ENCODE data around the gene TRIM49. TPM values are rescaled to one million over a fixed set of nuclear protein-coding genes. Genes with fewer than 3 reads are reported as not detected.
"Not testable (repeated sequence)": the region's sequence is repeated elsewhere in the genome, so short reads cannot be mapped to it uniquely, and the experiment has no call there.

Gene TRIM49, protein sequence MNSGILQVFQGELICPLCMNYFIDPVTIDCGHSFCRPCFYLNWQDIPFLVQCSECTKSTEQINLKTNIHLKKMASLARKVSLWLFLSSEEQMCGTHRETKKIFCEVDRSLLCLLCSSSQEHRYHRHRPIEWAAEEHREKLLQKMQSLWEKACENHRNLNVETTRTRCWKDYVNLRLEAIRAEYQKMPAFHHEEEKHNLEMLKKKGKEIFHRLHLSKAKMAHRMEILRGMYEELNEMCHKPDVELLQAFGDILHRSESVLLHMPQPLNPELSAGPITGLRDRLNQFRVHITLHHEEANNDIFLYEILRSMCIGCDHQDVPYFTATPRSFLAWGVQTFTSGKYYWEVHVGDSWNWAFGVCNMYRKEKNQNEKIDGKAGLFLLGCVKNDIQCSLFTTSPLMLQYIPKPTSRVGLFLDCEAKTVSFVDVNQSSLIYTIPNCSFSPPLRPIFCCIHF
- total RNA-seq (not detected), polyA plus RNA-seq (not detected), total RNA-seq (0 reads per million in 6 experiments)

DNA sequence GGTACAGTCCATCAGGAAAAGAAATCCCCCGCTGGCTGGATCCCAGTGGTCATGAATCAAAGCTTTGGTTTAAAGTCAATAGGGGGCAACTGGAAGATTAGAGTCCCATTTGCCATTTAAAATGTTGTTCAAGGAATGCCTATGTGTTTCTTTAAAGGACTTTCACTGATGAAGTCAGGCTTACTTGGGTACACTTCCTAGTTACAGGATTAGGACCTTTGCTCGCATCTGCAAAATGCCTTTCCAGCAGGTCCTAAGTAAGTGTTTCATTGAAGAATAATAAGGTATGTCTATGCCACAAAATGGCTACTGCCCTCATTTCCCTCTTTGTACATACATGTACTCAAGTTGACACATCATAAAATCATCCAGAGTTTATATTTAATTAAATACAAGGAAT, at the start of gene TRIM49:
Gene TRIM49, minus strand, starts transcription at position 101 of the 400 bp plus-strand sequence. CDS start 4,106 bp downstream, outside the sequence.
- H3K4me1 Mint-ChIP-seq, H3K27ac Mint-ChIP-seq, H3K27me3 Mint-ChIP-seq, POLR2A ChIA-PET, H3K36me3 Mint-ChIP-seq, ATAC-seq, H3K9me3 Mint-ChIP-seq, DNase-seq, H3K4me3 Mint-ChIP-seq: not testable (repeated sequence)

DNA sequence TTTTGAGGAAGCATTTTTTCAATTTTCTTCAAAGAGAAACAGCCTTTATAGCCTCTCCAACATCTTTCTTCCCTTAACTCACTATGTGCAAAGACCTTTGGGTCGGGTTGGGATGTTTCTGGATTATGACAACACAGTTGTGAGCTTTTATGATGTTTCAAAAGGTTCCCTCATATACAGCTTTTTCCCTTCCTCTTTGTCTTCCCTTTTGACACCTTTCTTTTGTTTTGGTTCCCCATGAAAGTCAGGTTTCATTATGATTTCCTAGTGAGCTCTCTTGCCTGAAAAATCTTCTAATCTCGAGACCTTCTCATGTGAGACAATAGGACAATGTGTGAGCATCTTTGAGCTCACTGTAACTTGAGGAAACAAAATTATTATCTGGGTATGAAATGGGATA, 18.3 kb upstream of the TRIM49 start:
- POLR2A ChIA-PET = not testable (repeated sequence)

DNA sequence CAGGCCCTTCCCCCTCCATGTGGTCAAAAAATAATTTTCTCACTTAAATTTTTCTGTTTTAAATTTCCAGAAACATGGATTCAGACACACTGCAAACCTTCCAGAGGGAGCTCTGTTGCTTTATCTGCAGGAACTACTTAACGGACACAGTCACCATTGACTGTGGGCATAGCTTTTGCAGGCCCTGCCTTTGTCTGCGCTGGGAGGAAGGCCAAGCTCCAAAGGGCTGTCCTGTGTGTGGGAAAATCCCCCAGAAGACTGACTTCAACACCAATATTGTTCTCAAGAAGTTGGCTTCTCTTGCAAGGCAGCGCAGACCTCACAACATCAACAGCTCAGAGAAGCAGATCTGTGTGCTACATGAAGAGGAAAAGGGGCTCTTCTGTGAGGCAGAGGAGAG, 11.6 kb upstream of the TRIM49 start:
- H3K4me1 Mint-ChIP-seq, H3K9me3 Mint-ChIP-seq, H3K36me3 Mint-ChIP-seq, H3K4me3 Mint-ChIP-seq, POLR2A ChIA-PET, ATAC-seq, H3K27ac Mint-ChIP-seq, DNase-seq, H3K27me3 Mint-ChIP-seq: not testable (repeated sequence)

More for the DNA sequence above, 18.3 kb upstream of the TRIM49 start:
- H3K4me1 Mint-ChIP-seq, H3K4me3 Mint-ChIP-seq, H3K27ac Mint-ChIP-seq, H3K36me3 Mint-ChIP-seq, H3K9me3 Mint-ChIP-seq, H3K27me3 Mint-ChIP-seq, ATAC-seq, DNase-seq: not testable (repeated sequence)

DNA sequence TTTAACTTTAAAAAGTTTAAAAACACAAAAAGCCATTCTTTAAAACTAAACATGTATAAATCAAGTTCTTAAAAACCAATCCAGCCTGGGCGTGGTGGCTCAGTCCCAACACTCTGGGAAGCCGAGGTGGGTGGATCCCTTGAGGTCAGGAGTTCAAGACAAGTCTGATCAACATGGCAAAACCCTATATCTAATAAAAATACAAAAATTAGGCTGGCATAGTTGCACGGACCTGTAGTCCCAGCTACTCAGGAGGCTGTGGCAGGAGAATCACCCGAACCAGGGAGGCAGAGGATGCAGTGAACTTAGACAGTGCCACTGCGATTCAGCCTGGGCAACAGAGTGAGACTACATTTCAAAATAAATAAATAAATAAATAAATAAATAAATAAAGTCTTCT, 5.2 kb upstream of the TRIM49 start:
- ATAC-seq, H3K27ac Mint-ChIP-seq, H3K4me1 Mint-ChIP-seq, H3K36me3 Mint-ChIP-seq, DNase-seq, H3K27me3 Mint-ChIP-seq, POLR2A ChIA-PET, H3K9me3 Mint-ChIP-seq, H3K4me3 Mint-ChIP-seq: not testable (repeated sequence)

DNA sequence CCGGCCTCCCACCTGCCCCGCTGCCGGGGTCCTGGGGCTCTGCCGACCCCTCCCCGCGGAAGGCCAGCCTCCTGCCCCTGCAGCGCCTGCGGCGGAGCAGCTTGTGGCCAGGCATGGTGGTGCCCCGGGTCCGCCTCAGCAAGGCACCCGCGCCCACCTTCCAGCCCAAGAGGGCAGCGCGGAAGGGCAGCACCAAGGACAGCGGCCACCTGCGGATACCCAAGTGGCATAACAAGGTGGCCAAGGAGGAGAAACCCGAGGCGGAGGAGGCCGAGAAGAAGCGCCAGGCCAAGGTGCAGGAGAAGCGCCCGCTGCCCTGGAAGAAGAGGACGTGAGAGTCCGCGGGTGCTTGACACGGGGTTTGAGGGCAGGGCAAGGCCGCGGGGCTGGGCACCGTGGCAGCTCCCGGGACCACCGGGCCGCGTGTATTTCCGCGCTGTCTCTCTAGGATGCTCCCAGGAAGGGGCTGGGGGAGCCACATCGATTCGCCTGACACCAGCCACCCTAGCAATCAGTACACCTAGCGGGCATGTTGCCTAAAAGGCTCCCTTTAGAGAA, 20.8 kb downstream of the TRIM49 start:
- POLR2A ChIA-PET, DNase-seq, ATAC-seq, H3K9me3 Mint-ChIP-seq, H3K4me1 Mint-ChIP-seq, H3K27ac Mint-ChIP-seq, H3K36me3 Mint-ChIP-seq, H3K4me3 Mint-ChIP-seq, H3K27me3 Mint-ChIP-seq: not testable (repeated sequence)

DNA sequence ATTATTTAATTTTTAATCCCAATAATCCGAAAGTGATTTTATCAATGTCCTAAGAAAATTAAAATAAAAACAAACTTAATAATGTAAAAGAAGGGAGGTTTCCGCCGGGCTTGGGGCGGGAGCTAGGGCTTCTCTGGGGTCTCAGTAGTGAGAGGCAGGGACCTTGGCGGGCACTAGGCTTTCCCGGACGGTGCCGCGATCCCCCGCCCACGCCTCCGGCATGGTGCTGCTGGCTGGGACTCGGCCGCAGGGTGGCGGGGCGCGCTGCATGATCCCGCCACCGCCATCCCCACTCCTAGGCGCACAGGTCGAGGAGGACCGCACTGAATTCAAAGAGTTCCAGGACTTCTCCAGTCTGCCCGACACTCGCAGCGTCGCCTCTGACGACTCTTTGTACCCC, 22.6 kb downstream of the TRIM49 start:
- H3K4me1 Mint-ChIP-seq, POLR2A ChIA-PET, H3K4me3 Mint-ChIP-seq, H3K9me3 Mint-ChIP-seq, DNase-seq, H3K36me3 Mint-ChIP-seq, H3K27me3 Mint-ChIP-seq, ATAC-seq, H3K27ac Mint-ChIP-seq: not testable (repeated sequence)

DNA sequence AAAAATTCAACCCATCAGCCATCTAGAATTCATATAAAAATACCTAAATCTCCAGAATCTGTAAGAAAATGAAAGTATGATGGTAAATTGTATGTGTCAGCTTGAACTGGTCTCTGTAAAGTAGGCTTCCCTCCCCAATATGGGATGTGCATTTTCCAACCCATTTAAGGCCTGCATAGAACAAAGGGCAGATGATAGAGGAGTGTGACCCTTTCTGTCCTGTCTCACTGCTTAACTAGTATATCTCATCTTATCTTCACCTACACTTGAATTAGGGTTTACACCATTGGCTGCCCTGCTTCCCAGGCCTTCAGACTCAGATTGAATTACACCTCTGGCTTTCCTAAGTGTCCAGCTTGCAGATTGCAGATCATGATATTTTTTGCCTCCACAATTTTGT, 57.6 kb downstream of the TRIM49 start:
- H3K27me3 Mint-ChIP-seq, DNase-seq, ATAC-seq, H3K4me1 Mint-ChIP-seq, POLR2A ChIA-PET, H3K4me3 Mint-ChIP-seq, H3K27ac Mint-ChIP-seq, H3K9me3 Mint-ChIP-seq, H3K36me3 Mint-ChIP-seq: not testable (repeated sequence)

Other genes starting within 250 kb of the TRIM49 start
- not detected for gene TRIM77, start 98.3 kb downstream of the TRIM49 start, total RNA-seq
- gene TRIM77, start 98.3 kb downstream of the TRIM49 start, polyA plus RNA-seq = not detected
- gene TRIM64B, start 69.9 kb upstream of the TRIM49 start, total RNA-seq = not detected
- not detected for gene TRIM64B, start 69.9 kb upstream of the TRIM49 start, polyA plus RNA-seq
- gene TRIM49D1, start 113.7 kb upstream of the TRIM49 start, total RNA-seq = not detected
- not detected for gene TRIM49D1, start 113.7 kb upstream of the TRIM49 start, polyA plus RNA-seq
- gene TRIM49D2, start 115.5 kb upstream of the TRIM49 start, total RNA-seq = not detected
- gene TRIM49D2, start 115.5 kb upstream of the TRIM49 start, polyA plus RNA-seq = not detected
- not detected for gene TRIM64, start 157.5 kb upstream of the TRIM49 start, total RNA-seq
- gene TRIM64, start 157.5 kb upstream of the TRIM49 start, polyA plus RNA-seq = not detected
- not detected for gene TRIM49C, start 222.5 kb upstream of the TRIM49 start, total RNA-seq
- gene TRIM49C, start 222.5 kb upstream of the TRIM49 start, polyA plus RNA-seq = not detected